Kasumi-1 (cell line): ENCODE measurements around the gene NARF.
"Not testable (repeated sequence)": the region's sequence is repeated elsewhere in the genome, so short reads cannot be mapped to it uniquely, and the experiment has no call there.

Experiments
- DNase-seq, 2 experiments: peaks; one replicate each; lab custom pipeline; 2025; lab: John Stamatoyannopoulos, UW

The NARF gene

DNA sequence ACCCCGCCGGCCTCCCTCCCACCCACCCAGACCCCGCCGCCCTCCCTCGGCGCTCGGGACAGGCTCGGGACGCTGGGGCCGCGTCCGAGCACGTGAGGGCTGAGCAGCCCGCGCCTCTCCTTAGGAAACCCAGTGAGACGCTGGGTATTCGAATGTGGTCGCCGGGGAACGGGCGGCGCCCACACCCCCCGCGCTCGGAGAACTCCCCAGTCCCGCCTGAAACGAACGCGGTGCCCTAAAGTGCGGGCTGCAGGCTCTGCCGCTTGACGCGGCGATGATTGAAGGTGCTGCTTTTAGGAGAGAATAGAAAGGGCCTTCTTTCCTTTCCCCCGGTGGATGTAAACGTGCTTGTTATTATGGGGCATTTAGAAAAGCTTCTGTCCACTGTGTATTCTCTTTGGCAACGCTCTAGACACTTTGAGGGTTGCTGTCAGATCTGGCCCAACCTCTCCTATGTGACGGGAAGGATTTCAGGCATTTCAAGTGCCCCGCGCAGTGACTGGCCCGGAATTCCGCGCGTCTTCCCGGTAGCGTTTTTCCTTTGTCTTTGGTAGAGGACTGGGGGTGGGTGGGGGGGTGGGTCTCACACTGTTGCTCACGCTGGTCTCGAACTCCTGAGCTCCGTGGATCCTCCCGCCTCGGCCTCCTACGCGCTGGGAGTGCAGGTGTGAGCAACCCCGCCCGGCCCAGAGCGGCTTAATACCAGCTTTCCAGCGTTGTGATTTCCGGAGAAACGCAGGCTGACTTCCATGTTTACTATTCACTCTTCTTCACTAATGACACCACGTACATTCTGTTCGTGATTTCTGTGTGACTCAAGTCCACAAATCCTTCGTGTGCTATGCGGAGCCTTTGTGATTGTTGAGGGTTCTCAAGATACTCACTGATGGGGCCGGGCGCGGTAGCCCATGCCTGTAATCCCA is 39.2 kb downstream of the NARF start:
- peak; percentile 79 for DNase-seq

DNA sequence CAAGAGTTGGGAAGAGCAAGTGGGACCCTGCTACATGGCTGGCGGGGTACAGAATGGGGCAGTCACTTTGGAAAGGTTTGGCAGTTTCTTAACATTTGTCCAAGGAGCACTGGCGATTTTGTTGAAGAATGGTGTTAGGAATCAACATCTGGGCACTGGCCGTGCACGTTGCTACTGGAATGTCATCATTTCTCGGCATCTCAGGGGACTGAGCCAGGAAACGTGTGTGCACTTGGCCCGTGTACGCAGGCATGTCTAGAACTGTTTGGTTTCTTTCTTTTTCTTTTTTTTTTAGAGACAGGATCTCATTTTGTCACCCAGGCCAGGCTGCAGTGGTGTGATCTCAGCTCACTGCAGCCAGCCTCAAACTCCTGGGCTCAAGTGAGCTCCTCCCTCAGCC is 43.7 kb downstream of the NARF start:
- no peak for DNase-seq

DNA sequence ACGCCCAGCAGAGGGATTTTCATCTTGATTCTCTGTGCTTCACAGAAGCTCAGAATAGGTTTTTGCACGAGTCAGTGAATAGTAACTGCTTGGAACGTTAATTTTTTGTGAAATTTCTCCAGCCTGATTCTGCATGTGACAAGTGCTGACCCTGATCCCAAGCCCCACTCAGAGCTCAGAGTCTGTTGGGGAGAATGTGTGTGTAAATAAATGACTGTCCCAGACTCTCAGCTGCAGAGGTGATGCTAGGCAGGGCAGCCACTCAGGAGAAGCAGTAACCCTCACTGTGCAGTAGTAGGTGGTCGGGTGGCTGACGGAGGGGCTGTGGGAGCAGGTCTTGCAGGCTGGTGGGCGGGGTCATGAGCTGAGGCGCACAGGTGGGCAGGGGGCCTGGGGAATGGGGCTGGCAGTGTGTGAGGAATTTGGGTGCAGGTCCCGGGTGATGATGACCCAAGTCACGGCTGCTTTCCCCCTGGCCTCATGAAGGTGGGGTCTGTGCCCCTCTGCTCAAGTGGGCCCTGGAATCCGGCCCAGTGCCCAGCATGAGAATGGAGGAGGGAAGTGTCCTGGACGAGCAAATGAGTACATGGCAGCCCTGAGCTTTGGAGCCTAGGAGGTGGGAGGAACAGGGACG is 44.7 kb downstream of the NARF start:
- DNase-seq, result no peak

DNA sequence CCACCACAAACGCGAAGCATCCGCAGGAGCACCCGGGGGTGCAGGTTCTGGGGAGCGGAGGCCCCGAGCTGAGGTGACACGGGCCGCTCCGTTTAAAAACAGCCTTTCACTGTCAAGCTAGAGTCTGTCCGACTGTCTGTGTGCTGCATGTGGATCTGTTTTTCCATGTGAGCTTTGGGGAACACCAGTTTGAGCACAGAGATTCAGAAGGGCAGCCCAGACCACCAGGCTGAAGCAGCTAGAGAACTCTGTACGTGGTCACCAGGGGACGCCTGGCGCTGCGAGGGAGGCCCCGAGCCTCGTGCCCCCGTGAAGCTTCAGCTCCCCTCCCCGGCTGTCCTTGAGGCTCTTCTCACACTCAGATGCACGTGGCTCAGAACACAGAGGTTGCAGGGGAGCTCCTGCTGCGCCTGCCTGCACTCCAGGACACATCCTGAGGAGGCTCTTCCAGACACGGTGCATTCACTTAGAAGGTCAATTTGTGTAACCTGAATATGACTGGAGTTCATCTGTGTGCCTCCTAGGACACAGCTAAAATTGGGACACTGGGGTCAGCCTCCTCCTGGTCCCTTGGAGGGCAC is 45.3 kb downstream of the NARF start:
- DNase-seq, result no peak

DNA sequence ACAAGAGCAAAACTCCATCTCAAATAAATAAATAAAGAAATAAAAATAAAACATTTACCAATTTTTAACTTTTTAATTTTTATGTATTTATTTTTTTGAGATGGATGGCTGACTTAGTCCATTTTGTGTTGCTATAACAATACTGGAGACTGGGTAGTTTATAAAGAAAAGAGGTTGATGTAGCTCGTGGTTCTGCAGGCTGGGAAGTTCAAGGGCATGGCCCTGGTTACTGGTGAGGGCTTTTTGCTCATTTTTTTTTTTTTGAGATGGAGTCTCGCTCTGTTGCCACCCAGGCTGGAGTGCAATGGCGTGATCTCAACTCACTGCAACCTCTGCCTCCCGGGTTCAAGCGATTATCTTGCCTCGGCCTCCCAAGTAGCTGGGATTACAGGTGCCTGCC is 46.8 kb downstream of the NARF start:
- no peak for DNase-seq

- not testable (repeated sequence) for DNase-seq
Measured at GRCh38 chr17:82506402-82506801, 47.9 kb downstream of the NARF start.

GRCh38 chr17:82507631-82508175 is 49.2 kb downstream of the NARF start:
- DNase-seq, result no peak

DNA sequence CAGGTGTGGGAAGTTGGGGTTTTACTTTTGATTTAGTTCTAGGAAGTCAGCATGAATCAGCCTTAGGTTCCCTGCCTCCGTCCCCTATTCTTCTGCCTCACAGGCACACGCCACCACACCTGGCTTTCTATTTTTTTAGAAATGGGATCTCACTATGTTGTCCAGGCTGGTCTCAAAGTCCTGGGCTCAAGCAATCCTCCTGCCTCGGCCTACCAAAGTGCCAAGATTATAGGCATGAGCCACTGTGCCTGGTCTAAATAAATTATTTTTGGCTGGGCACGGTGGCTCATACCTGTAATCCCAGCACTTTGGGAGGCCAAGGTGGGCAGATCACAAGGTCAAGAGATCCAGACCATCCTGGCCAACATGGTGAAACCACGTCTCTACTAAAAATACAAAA is 53.1 kb downstream of the NARF start:
- not testable (repeated sequence) for DNase-seq

GRCh38 chr17:82513864-82514263 is 55.3 kb downstream of the NARF start:
- DNase-seq, result not testable (repeated sequence)

GRCh38 chr17:82517230-82517865 is 58.8 kb downstream of the NARF start:
- no peak for DNase-seq

DNA sequence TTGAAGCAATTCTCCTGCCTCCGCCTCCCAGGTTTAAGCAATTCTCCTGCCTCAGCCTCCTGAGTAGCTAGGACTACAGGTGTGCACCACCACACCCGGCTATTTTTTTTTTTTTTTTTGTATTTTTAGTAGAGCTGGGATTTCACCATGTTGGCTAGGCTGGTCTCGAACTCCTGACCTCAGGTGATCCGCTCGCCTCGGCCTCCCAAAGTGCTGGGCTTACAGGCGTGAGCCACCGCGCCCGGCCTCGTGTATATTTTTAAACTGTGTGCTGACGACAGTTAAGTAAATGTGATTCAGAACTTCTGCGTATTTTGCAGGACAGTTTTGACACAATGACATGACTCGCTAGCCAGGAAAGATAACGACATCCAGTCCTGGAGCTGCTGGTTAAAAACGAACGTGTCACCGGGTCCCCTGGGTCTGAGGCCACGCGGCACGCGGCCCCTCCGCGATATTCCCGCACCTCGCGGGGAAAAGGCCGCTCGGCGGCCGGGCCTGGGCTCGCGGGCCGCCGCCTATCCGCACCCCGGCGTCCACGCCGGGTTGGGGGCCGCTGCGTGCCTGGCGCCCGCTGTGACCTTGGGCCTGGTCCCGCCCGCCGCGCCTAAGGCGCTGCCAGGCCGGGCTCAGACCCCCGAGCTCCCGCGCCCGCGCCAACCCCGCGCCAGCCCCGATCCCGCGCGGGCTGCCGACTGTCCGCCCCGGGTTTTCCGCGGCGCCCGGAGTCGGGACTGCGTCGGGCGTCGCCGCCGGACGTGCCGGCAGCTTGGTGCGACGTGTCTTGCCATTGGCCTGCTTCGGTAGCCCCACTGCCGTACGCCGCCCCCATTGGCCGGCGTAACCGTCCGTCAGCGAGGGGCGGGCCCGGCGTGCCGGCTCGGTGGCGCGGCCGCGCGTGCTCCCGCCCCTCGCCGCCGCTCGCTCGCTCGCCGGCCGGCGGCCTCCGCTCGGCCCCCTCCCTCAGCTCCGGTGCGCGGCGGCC is 60.6 kb downstream of the NARF start, which contains the start of gene FOXK2:
FOXK2 (plus strand) TSS at position 907 of the 985 bp plus-strand sequence. CDS start 157 bp downstream, outside the sequence.
- peak; percentile 94 for DNase-seq

GRCh38 chr17:82519971-82520903 is 61.7 kb downstream of the NARF start:
- DNase-seq, result peak; percentile 37 to 60

DNA sequence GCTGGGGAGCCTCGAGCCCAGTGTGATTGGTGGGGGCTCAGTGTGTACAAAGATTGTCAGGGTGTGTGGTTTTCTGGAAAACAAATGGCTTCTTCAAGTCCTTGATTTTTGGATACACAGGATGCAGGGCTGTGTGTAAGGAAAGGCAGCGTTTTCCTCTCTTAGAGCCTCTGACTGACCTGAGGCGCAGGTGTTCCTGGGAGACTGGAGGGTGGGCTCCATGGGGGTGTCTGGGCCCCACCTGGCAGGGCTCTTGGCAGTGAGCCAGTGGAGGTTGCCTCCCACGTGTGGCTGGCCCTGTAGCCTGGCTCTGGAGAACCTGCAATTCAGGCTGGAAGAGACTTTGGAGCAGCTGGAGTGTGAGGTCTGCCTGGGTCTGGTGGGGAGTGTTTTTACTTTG is 66.0 kb downstream of the NARF start:
- DNase-seq, result no peak

DNA sequence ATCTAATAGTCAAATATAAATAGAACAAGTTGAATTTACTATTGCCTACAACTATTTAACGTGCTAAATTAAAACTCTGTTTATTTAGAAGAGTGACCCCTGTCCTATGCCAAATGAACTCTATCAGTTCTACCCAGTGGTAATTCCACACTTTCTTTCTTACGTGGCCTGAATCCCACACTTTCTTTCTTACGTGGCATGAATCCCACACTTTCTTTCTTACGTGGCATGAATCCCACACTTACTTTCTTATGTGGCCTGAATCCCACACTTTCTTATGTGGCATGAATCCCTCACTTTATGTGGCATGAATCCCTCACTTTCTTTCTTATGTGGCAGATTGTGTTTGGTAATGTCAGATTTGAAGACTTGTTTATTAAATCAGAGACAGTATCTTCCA is 67.2 kb downstream of the NARF start:
- no peak for DNase-seq

DNA sequence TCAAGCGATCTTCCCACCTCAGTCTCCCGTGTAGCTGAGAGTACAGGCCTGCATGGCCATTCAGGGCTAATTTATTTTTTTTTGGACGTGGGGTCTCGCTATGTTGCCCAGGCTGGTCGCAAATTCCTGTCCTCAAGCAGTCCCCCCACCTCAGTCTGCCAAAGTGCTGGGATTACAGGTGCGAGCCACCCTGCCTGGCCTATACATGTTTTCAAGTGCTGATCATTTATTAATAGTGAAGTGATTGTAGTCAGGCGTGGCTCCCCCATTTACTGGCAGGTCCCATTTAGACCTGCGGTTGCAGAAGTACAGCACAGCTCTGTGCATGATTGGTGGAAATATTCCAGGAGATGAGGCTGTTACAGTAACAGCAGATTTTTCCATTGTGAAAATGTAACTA is 69.4 kb downstream of the NARF start:
- DNase-seq, result no peak

DNA sequence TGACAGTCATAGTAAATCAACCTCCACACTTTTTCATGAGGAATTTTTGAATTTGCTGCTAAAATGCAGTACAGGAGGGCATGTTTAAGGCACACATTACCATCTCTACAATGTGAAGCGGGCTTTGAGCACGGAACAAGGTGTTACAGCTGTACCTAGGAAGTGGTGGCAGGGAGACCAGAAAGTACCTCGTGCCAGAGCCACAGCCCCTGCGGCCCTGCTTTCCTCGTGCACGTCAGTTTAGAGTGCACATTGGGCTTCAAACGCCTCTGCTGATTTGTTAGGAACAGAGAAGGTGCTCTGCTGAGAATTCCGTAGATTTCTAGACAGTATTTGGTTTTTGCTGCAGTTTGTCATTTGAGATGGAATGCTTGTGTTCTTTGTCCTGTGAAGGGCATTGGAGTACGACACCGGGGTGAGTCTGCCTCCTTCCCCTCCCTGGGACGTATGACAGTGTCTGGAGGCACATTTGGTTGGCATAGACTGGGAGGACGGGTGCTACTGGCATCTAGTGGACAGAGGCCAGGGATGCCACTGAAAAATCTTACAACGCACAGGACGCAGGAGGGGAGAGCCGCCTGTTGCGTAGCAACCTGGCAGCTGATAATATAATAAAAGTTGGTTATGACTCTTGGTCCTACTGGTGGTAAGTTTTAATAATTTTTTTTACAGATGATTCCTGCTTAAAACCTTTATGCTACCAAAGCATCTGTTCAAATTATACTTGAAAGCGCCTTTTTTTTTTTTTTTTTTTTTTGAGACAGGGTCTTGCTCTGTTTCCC is 70.1 kb downstream of the NARF start:
- no peak for DNase-seq

DNA sequence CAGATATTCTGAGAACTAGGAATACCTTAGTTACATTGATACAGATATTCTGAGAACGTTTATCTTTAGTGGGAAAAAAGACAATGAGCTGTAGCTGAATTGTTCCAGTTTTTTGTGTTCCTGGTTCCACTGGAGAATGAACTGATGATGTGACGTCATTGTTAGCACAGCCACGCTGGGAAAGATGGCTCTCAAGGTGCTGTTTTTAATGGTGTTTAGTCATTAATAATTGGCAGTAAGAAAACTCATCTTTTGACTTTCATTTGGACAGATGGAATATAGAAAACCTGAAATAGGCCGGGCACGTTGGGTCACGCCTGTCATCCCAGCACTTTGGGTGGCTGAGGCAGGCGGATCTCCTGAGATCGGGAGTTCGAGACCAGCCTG is 71.4 kb downstream of the NARF start:
- no peak for DNase-seq

- no peak for DNase-seq
Measured at GRCh38 chr17:82531431-82531881, 72.9 kb downstream of the NARF start.

DNA sequence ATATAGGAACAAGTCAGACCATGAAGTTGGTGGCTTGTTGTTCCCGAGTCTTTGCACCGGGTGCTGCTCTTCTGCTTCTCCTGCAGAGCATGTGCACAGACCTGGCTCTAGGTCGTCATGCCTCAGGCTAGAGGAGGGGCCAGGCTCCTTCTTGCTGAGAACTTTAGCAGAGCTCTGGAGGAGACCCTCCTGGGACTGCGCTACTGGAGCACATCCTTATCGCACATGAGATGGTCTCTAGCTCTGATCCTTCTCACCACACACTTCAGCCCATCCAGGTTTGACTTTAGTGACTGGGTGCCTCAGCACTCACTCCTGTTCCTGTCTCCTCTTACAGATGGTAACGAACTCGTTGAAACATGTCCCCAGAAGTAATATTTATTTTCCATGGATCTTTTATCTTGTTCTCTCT is 75.9 kb downstream of the NARF start:
- no peak for DNase-seq
